ENCODE measurements around the gene BANP.
"Not testable (repeated sequence)": the region's sequence is repeated elsewhere in the genome, so short reads cannot be mapped to it uniquely, and the experiment has no call there.

GRCh38 chr16:88033003-88033740 is 81.9 kb downstream of the BANP start:
- TF ChIP-seq, protein P1, sequence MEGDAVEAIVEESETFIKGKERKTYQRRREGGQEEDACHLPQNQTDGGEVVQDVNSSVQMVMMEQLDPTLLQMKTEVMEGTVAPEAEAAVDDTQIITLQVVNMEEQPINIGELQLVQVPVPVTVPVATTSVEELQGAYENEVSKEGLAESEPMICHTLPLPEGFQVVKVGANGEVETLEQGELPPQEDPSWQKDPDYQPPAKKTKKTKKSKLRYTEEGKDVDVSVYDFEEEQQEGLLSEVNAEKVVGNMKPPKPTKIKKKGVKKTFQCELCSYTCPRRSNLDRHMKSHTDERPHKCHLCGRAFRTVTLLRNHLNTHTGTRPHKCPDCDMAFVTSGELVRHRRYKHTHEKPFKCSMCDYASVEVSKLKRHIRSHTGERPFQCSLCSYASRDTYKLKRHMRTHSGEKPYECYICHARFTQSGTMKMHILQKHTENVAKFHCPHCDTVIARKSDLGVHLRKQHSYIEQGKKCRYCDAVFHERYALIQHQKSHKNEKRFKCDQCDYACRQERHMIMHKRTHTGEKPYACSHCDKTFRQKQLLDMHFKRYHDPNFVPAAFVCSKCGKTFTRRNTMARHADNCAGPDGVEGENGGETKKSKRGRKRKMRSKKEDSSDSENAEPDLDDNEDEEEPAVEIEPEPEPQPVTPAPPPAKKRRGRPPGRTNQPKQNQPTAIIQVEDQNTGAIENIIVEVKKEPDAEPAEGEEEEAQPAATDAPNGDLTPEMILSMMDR (IDR thresholded peaks at IDR 0.05), result not testable (repeated sequence)
- not testable (repeated sequence) for TF ChIP-seq MAX (IDR thresholded peaks at IDR 0.05; ENCODE audit: low read depth); EZH2phosphoT487 (IDR thresholded peaks at IDR 0.05; ENCODE audit: borderline replicate concordance, low read depth); TAF1 (IDR thresholded peaks at IDR 0.05; ENCODE audit: borderline replicate concordance, low read depth, low read length); YY1 (IDR thresholded peaks at IDR 0.05; ENCODE audit: low read depth)
